TTC549 (cell line): ENCODE results near the gene MESD.

Experiments used
- FAIRE-seq: peaks from 2 replicates; lab custom pipeline; 2012; peaks lifted over from hg19 to GRCh38; lab: Jason Lieb, UNC

Gene MESD

GRCh38 chr15:80934761-80935221, 54.8 kb downstream of the MESD start:
- FAIRE-seq, result no peak

- FAIRE-seq, result no peak
Observed at GRCh38 chr15:80932989-80933388, 56.6 kb downstream of the MESD start.

GRCh38 chr15:80932513-80932815, 57.2 kb downstream of the MESD start:
- FAIRE-seq, result no peak

GRCh38 chr15:80931721-80932512, 57.7 kb downstream of the MESD start:
- FAIRE-seq, result no peak

- FAIRE-seq, result no peak
Observed at GRCh38 chr15:80931191-80931590, 58.4 kb downstream of the MESD start.

GRCh38 chr15:80929689-80930088, 59.9 kb downstream of the MESD start:
- FAIRE-seq, result no peak

- no peak for FAIRE-seq
Observed at GRCh38 chr15:80929225-80929624, 60.4 kb downstream of the MESD start.

GRCh38 chr15:80926126-80926525, 63.5 kb downstream of the MESD start:
- no peak for FAIRE-seq

GRCh38 chr15:80925597-80926059, 64.0 kb downstream of the MESD start:
- no peak for FAIRE-seq

GRCh38 chr15:80924278-80924677, 65.3 kb downstream of the MESD start:
- FAIRE-seq, result no peak

GRCh38 chr15:80923668-80924067, 66.0 kb downstream of the MESD start:
- no peak for FAIRE-seq

GRCh38 chr15:80921736-80922410, 67.7 kb downstream of the MESD start:
- FAIRE-seq, result no peak

- no peak for FAIRE-seq
Observed at GRCh38 chr15:80920271-80920699, 69.3 kb downstream of the MESD start.

GRCh38 chr15:80918196-80918783, 71.3 kb downstream of the MESD start:
- no peak for FAIRE-seq

GRCh38 chr15:80916056-80916455, 73.6 kb downstream of the MESD start:
- no peak for FAIRE-seq

- no peak for FAIRE-seq
Observed at GRCh38 chr15:80915472-80915871, 74.1 kb downstream of the MESD start.

- FAIRE-seq, result no peak
Observed at GRCh38 chr15:80913541-80913940, 76.1 kb downstream of the MESD start.

- no peak for FAIRE-seq
Observed at GRCh38 chr15:80912673-80913072, 76.9 kb downstream of the MESD start.

GRCh38 chr15:80911821-80912220, 77.8 kb downstream of the MESD start:
- no peak for FAIRE-seq

- no peak for FAIRE-seq
Observed at GRCh38 chr15:80906159-80906766, 83.4 kb downstream of the MESD start.

- no peak for FAIRE-seq
Observed at GRCh38 chr15:80904998-80905397, 84.6 kb downstream of the MESD start.

GRCh38 chr15:80902298-80902801, 87.3 kb downstream of the MESD start:
- no peak for FAIRE-seq

- FAIRE-seq, result no peak
Observed at GRCh38 chr15:80898040-80898439, 91.6 kb downstream of the MESD start.
